GM19023 (cell line): Measurements from ENCODE around the gene HCRT.
"Not testable (repeated sequence)": the region's sequence is repeated elsewhere in the genome, so short reads cannot be mapped to it uniquely, and the experiment has no call there.

ENCODE experiments used
- ATAC-seq: cut with Tn5 transposase; IDR thresholded peaks from one replicate; pipeline ENCODE4 v1.9.1; 2021; ENCODE audit warnings: mild to moderate bottlenecking, moderate library complexity; ENCODE audit not compliant: unreplicated experiment

Gene HCRT

GRCh38 chr17:42180411-42180921 lies 4.8 kb downstream of the HCRT start:
- ATAC-seq = no peak

- no peak for ATAC-seq
Observed at GRCh38 chr17:42179911-42180410, 5.3 kb downstream of the HCRT start.

GRCh38 chr17:42179335-42179734 lies 5.9 kb downstream of the HCRT start:
- no peak for ATAC-seq

- ATAC-seq = peak; percentile 41
Observed at GRCh38 chr17:42178817-42179216, 6.4 kb downstream of the HCRT start.

- no peak for ATAC-seq
Observed at GRCh38 chr17:42177684-42178083, 7.6 kb downstream of the HCRT start.

- no peak for ATAC-seq
Observed at GRCh38 chr17:42174126-42174783, 11.0 kb downstream of the HCRT start.

GRCh38 chr17:42171831-42172230 lies 13.4 kb downstream of the HCRT start:
- no peak for ATAC-seq

GRCh38 chr17:42169351-42169750 lies 15.9 kb downstream of the HCRT start:
- no peak for ATAC-seq

GRCh38 chr17:42167807-42168206 lies 17.4 kb downstream of the HCRT start:
- no peak for ATAC-seq

GRCh38 chr17:42166196-42166763 lies 19.0 kb downstream of the HCRT start:
- ATAC-seq = no peak

GRCh38 chr17:42165751-42166150 lies 19.5 kb downstream of the HCRT start:
- ATAC-seq = no peak

GRCh38 chr17:42163696-42164407 lies 21.4 kb downstream of the HCRT start:
- ATAC-seq = no peak

GRCh38 chr17:42163113-42163512 lies 22.1 kb downstream of the HCRT start:
- ATAC-seq = no peak

GRCh38 chr17:42160531-42160910 lies 24.7 kb downstream of the HCRT start:
- no peak for ATAC-seq

GRCh38 chr17:42159796-42160530 lies 25.3 kb downstream of the HCRT start:
- no peak for ATAC-seq

- no peak for ATAC-seq
Observed at GRCh38 chr17:42155614-42156045, 29.6 kb downstream of the HCRT start.

GRCh38 chr17:42153919-42154742 lies 31.1 kb downstream of the HCRT start:
- ATAC-seq = no peak

- ATAC-seq = no peak
Observed at GRCh38 chr17:42146911-42147607, 38.2 kb downstream of the HCRT start.

- not testable (repeated sequence) for ATAC-seq
Observed at GRCh38 chr17:42143138-42143537, 42.1 kb downstream of the HCRT start.
